ENCODE measurements around the gene L2HGDH. TPM values are rescaled to one million over a fixed set of nuclear protein-coding genes. Genes with fewer than 3 reads are reported as not detected.
A peak's percentile ranks its signal among the peaks of the same experiment; 100 is the strongest.

Gene L2HGDH
- total RNA-seq, 6 experiments from 2014 or later: 3.1 to 5.2 (median 3.4) TPM

DNA sequence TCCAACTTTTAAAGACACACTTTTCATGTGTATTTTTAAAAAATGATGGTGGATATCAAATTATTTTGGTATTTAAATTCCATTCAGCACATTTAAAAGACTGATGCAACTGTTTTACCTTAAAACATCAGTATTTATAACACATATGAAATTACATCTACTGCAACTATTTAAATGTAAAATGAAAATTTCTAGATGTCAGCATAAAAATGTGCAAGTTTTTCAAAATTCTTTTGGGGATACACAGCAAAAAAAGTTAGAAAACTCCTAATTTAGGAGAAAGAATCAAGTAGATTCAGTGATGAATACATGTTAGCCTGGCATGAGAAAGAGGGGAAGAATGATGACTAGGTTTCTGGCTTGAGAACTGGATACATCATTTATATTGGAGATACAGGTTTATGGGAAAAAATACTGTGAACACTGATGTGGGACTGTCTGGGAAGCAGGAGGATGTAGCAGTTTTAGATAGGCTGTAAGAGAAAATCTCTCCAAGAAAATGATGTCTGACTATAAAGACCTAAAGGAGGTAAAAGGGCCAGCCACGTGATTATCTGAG lies 89.9 kb downstream of the L2HGDH start:
- DNase-seq: peak; percentile 23
- Mint-ChIP-seq H3K27ac (peak overlapping the region; percentile 56), H3K4me3 (no peak overlapping the region), H3K36me3 (ENCODE audit: low read depth) (peaks cover 5% of the 10 kb centered on the region), H3K4me1 (ENCODE audit: low read depth) (peaks cover 62% of the 10 kb centered on the region), H3K9me3 (no peaks in the 10 kb centered on the region), H3K27me3 (ENCODE audit: insufficient read depth) (no peaks in the 10 kb centered on the region; the same call in 1 of the 2 replicates)
- TF ChIP-seq, protein P1, sequence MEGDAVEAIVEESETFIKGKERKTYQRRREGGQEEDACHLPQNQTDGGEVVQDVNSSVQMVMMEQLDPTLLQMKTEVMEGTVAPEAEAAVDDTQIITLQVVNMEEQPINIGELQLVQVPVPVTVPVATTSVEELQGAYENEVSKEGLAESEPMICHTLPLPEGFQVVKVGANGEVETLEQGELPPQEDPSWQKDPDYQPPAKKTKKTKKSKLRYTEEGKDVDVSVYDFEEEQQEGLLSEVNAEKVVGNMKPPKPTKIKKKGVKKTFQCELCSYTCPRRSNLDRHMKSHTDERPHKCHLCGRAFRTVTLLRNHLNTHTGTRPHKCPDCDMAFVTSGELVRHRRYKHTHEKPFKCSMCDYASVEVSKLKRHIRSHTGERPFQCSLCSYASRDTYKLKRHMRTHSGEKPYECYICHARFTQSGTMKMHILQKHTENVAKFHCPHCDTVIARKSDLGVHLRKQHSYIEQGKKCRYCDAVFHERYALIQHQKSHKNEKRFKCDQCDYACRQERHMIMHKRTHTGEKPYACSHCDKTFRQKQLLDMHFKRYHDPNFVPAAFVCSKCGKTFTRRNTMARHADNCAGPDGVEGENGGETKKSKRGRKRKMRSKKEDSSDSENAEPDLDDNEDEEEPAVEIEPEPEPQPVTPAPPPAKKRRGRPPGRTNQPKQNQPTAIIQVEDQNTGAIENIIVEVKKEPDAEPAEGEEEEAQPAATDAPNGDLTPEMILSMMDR (IDR thresholded peaks at IDR 0.05): no peak

DNA sequence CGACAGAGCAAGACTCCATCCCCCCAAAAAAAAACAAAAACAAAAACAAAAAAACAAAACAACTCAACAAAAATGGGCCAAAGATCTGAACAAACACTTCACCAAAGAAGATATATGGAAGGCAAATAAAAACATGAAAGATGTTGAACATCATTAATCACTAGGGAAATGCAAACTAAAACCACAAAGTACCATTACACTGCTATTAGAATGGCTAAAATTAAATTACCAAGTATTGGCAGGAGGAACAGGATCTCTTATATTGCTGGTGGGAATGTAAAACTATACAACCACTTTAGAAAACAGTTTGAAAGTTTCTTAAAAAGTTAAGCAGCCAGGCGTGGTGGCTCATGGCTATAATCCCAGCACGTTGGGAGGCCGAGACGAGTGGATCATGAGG lies 93.5 kb downstream of the L2HGDH start:
- TF ChIP-seq, protein P1 (IDR thresholded peaks at IDR 0.05): no peak
- Mint-ChIP-seq H3K4me1 (ENCODE audit: low read depth) (peaks cover 41% of the 10 kb centered on the region), H3K27ac (no peak overlapping the region; the same call in 1 of the 2 replicates), H3K4me3 (no peak overlapping the region), H3K9me3 (no peaks in the 10 kb centered on the region), H3K36me3 (ENCODE audit: low read depth) (peaks cover 5% of the 10 kb centered on the region), H3K27me3 (ENCODE audit: insufficient read depth) (no peaks in the 10 kb centered on the region; the same call in 1 of the 2 replicates)
- no peak for DNase-seq

- Mint-ChIP-seq H3K9me3 (no peaks in the 10 kb centered on the region), H3K36me3 (ENCODE audit: low read depth) (peaks cover 5% of the 10 kb centered on the region), H3K4me1 (ENCODE audit: low read depth) (peaks cover 30% of the 10 kb centered on the region), H3K27me3 (ENCODE audit: insufficient read depth) (no peaks in the 10 kb centered on the region; the same call in 1 of the 2 replicates), H3K27ac (no peak overlapping the region), H3K4me3 (no peak overlapping the region)
- DNase-seq: no peak
- TF ChIP-seq, protein P1 (IDR thresholded peaks at IDR 0.05): no peak
Observed at GRCh38 chr14:50215416-50215815, 96.6 kb downstream of the L2HGDH start.

GRCh38 chr14:50213795-50214194 lies 98.2 kb downstream of the L2HGDH start:
- no peaks in the 10 kb centered on the region for H3K36me3 Mint-ChIP-seq (ENCODE audit: low read depth)
- TF ChIP-seq, protein P1 (IDR thresholded peaks at IDR 0.05): no peak
- no peak overlapping the region for H3K4me3 Mint-ChIP-seq
- H3K9me3 Mint-ChIP-seq: no peaks in the 10 kb centered on the region
- peaks cover 23% of the 10 kb centered on the region for H3K4me1 Mint-ChIP-seq (ENCODE audit: low read depth)
- H3K27me3 Mint-ChIP-seq (ENCODE audit: insufficient read depth): no peaks in the 10 kb centered on the region
- no peak for DNase-seq
- no peak overlapping the region for H3K27ac Mint-ChIP-seq

DNA sequence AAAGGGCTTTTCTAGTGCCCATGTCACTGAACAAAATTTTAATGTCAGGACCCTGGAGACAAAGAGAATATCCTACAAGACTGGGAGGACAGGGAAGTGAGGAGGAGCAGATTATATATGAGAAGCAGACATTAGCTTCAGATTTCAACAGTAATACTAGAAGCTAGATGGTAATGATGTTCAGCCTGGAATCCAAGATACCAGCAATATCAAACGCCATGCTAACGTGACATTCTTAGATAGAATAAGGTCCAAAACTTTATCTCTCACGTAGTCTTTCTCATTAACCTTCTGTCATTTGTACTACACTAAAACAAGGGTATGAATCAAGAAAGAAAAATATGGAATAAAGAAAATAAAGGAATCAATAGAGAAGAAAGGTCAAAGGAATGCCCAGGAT lies 99.3 kb downstream of the L2HGDH start:
- TF ChIP-seq, protein P1 (IDR thresholded peaks at IDR 0.05): no peak

More for the DNA sequence above, 99.3 kb downstream of the L2HGDH start:
- no peak overlapping the region for H3K4me3 Mint-ChIP-seq
- H3K4me1 Mint-ChIP-seq (ENCODE audit: low read depth): peaks cover 16% of the 10 kb centered on the region
- no peaks in the 10 kb centered on the region; the same call in 1 of the 2 replicates for H3K27me3 Mint-ChIP-seq (ENCODE audit: insufficient read depth)
- H3K36me3 Mint-ChIP-seq (ENCODE audit: low read depth): no peaks in the 10 kb centered on the region
- no peaks in the 10 kb centered on the region for H3K9me3 Mint-ChIP-seq
- no peak for DNase-seq
- peak overlapping the region; percentile 44 for H3K27ac Mint-ChIP-seq

Data from HFFc6 (cell line).